Keratinocyte (primary cell): ENCODE measurements around the gene NLRP9. TPM values are rescaled to one million over a fixed set of nuclear protein-coding genes. Genes with fewer than 3 reads are reported as not detected.

ENCODE experiments used
- DNase-seq: peaks from one replicate; pipeline ENCODE4 v3.0.0-alpha.2; 2011; ENCODE audit warnings: low read depth, missing footprints, low spot score
- FAIRE-seq: peaks from 2 replicates; lab custom pipeline; 2011; peaks lifted over from hg19 to GRCh38; lab: Jason Lieb, UNC
- H2AFZ ChIP-seq: 2 replicates; pipeline ENCODE4 v1.6.0; 2012; ENCODE audit warnings: low read length, control low read depth, inconsistent platforms; ENCODE audit not compliant: control insufficient read depth
- H3K27ac ChIP-seq: 2 replicates; pipeline ENCODE4 v1.5.1; 2011; ENCODE audit warnings: low read length; ENCODE audit not compliant: control insufficient read depth, insufficient read depth
- H3K27me3 ChIP-seq: 3 replicates; pipeline ENCODE4 v1.6.0; 2011; ENCODE audit warnings: low read length; ENCODE audit not compliant: control insufficient read depth, insufficient read depth; ENCODE audit errors: extremely low read depth
- H3K36me3 ChIP-seq, 2 experiments: 2 replicates in 1 of 2; 3 replicates in 1 of 2; pipeline ENCODE4 v1.5.1; 2011; ENCODE audit warnings: low read length in 2 of 2, mild to moderate bottlenecking in 1 of 2; ENCODE audit not compliant: control insufficient read depth in 2 of 2, insufficient read depth in 2 of 2; ENCODE audit errors: extremely low read depth in 1 of 2
- H3K4me1 ChIP-seq: 3 replicates; pipeline ENCODE4 v1.5.1; 2011; ENCODE audit warnings: low read length; ENCODE audit not compliant: control insufficient read depth, insufficient read depth; ENCODE audit errors: extremely low read depth
- H3K4me2 ChIP-seq: 3 replicates; pipeline ENCODE4 v1.6.0; 2011; ENCODE audit warnings: low read depth, low read length; ENCODE audit not compliant: control insufficient read depth, insufficient read depth; ENCODE audit errors: extremely low read depth
- H3K4me3 ChIP-seq, 3 experiments: fragments of 200-600 bp in 1 of 3; sonication (generic) in 1 of 3; 2 replicates in 2 of 3; 3 replicates in 1 of 3; pipeline ENCODE4 v1.5.1; 2011 to 2016; ENCODE audit warnings: low read length in 3 of 3, mild to moderate bottlenecking in 3 of 3, control low read depth in 2 of 3, inconsistent platforms in 1 of 3, low read depth in 1 of 3, mixed read lengths in 1 of 3, mixed run types in 1 of 3, moderate library complexity in 1 of 3; ENCODE audit not compliant: control insufficient read depth in 2 of 3, insufficient read depth in 2 of 3; ENCODE audit errors: extremely low read depth in 1 of 3
- H3K79me2 ChIP-seq: 2 replicates; pipeline ENCODE4 v1.6.0; 2012; ENCODE audit warnings: low read length; ENCODE audit not compliant: control insufficient read depth, insufficient read depth
- H3K9ac ChIP-seq: 3 replicates; pipeline ENCODE4 v1.6.0; 2011; ENCODE audit warnings: low read length; ENCODE audit not compliant: control insufficient read depth, insufficient read depth; ENCODE audit errors: extremely low read depth
- H3K9me1 ChIP-seq: 3 replicates; pipeline ENCODE4 v1.6.0; 2011; ENCODE audit warnings: low read length; ENCODE audit not compliant: control insufficient read depth, insufficient read depth; ENCODE audit errors: extremely low read depth
- H3K9me3 ChIP-seq: 2 replicates; pipeline ENCODE4 v1.5.1; 2012; ENCODE audit warnings: low read depth, low read length; ENCODE audit not compliant: control insufficient read depth
- H4K20me1 ChIP-seq: 3 replicates; pipeline ENCODE4 v1.6.0; 2011; ENCODE audit warnings: low read length; ENCODE audit not compliant: control insufficient read depth, insufficient read depth; ENCODE audit errors: extremely low read depth
- EZH2 ChIP-seq: IDR thresholded peaks from one replicate; pipeline ENCODE4 v1.6.1; 2012; ENCODE audit warnings: inconsistent platforms, mild to moderate bottlenecking, low read length, moderate library complexity
- dilution Hi-C: fragments of 300-500 bp; cut with MboI; formaldehyde crosslinking; loops from one replicate; pipeline ENCODE4 v1.7.0; 2020; ENCODE audit warnings: low sequenced_read_pairs; ENCODE audit not compliant: extremely low pct_ligation_motif_present
- polyA plus RNA-seq, 5 experiments: library from polyadenylated mRNA; depleted of rRNA in 3 of 5; stranded (reverse) in 3 of 5; stranded (forward) in 1 of 5; unstranded in 1 of 5; fragments of >200 nt; gene quantifications; 1 replicate in 1 of 5; 2 replicates in 3 of 5; 3 replicates in 1 of 5; pipeline versions ENCODE4 v1.2.1 to v1.2.3, GENCODE V29; 2011 to 2012; ENCODE audit warnings: missing spikeins in 2 of 5, low read depth in 1 of 5, low replicate concordance in 1 of 5
- TF ChIP-seq, protein P1 (sequence below), 3 experiments: IDR thresholded peaks in 1 of 3; conservative IDR thresholded peaks in 1 of 3; optimal IDR thresholded peaks in 1 of 3; 2 replicates in 2 of 3; 3 replicates in 1 of 3; pipeline versions ENCODE3 to v1.5.1; 2011; ENCODE audit warnings: low read length in 3 of 3, mild to moderate bottlenecking in 3 of 3, moderate library complexity in 2 of 3, control low read depth in 1 of 3, inconsistent platforms in 1 of 3; ENCODE audit not compliant: insufficient read depth in 2 of 3; ENCODE audit errors: extremely low read depth in 1 of 3

NLRP9 gene
- polyA plus RNA-seq, 1 donor (not counting 4 experiments of a cell fraction or from before 2014, with no cell fraction given), result not detected

DNA sequence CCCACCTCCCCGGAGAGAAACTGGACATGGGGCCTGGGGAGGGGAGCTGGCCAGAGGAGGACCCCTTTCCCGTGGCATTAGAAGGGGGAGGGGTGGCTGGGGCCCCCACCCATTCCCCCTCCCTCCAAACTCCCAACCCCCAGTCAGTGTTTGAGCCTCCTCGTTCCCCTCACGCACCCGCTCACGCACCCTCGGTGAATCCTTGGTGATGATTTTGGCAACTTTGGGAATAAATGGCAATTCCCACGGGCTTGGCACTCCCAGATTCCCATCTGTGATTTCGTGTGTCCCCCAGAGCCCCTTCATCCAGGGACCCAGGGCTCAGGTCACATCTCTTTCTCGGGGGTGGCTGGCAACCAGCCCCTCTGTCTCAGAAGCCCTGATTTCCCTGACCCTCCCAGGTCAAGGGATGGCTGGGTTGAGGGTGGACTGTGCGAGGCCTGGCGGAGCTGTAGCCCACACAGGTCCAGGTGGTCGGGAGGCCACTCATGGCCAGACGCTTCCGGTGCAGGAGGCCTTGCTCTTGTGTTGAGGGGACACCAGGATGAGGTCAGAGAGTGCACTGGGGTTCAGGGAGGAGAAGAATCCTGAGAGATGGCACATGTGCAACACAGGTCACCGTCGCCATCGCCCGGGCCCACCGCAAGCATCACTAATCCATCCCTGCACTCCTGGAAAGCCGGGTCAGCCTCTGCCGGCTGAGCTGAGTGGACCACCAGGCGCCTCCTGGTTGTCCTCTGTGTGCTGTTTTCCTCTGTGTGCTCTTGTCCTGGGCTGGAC is 42.5 kb downstream of the NLRP9 start:
- dilution Hi-C loops, result no loop called here
- Histone ChIP-seq H3K79me2 (no peaks in the 10 kb centered on the region), H2AFZ (no peak overlapping the region), H3K4me1 (no peaks in the 10 kb centered on the region), H3K9me1 (no peaks in the 10 kb centered on the region), H4K20me1 (no peaks in the 10 kb centered on the region), H3K4me2 (no peak overlapping the region), H3K9ac (no peak overlapping the region), H3K9me3 (no peaks in the 10 kb centered on the region), H3K27me3 (no peaks in the 10 kb centered on the region), H3K27ac (no peak overlapping the region), H3K4me3 (no peak overlapping the region), H3K36me3 (peaks cover 8 to 39% of the 10 kb centered on the region in 2 experiments)
- no peak for DNase-seq
- FAIRE-seq, result no peak
- TF ChIP-seq EZH2, result no peak
- TF ChIP-seq, protein P1, sequence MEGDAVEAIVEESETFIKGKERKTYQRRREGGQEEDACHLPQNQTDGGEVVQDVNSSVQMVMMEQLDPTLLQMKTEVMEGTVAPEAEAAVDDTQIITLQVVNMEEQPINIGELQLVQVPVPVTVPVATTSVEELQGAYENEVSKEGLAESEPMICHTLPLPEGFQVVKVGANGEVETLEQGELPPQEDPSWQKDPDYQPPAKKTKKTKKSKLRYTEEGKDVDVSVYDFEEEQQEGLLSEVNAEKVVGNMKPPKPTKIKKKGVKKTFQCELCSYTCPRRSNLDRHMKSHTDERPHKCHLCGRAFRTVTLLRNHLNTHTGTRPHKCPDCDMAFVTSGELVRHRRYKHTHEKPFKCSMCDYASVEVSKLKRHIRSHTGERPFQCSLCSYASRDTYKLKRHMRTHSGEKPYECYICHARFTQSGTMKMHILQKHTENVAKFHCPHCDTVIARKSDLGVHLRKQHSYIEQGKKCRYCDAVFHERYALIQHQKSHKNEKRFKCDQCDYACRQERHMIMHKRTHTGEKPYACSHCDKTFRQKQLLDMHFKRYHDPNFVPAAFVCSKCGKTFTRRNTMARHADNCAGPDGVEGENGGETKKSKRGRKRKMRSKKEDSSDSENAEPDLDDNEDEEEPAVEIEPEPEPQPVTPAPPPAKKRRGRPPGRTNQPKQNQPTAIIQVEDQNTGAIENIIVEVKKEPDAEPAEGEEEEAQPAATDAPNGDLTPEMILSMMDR (optimal IDR thresholded peaks at IDR 0.05 in 1 of 3, IDR thresholded peaks at IDR 0.05 in 1 of 3, conservative IDR thresholded peaks at IDR 0.05 in 1 of 3; ENCODE audit: extremely low read depth in 1 of 3, insufficient read depth in 2 of 3, low read length in 3 of 3), result no peak

DNA sequence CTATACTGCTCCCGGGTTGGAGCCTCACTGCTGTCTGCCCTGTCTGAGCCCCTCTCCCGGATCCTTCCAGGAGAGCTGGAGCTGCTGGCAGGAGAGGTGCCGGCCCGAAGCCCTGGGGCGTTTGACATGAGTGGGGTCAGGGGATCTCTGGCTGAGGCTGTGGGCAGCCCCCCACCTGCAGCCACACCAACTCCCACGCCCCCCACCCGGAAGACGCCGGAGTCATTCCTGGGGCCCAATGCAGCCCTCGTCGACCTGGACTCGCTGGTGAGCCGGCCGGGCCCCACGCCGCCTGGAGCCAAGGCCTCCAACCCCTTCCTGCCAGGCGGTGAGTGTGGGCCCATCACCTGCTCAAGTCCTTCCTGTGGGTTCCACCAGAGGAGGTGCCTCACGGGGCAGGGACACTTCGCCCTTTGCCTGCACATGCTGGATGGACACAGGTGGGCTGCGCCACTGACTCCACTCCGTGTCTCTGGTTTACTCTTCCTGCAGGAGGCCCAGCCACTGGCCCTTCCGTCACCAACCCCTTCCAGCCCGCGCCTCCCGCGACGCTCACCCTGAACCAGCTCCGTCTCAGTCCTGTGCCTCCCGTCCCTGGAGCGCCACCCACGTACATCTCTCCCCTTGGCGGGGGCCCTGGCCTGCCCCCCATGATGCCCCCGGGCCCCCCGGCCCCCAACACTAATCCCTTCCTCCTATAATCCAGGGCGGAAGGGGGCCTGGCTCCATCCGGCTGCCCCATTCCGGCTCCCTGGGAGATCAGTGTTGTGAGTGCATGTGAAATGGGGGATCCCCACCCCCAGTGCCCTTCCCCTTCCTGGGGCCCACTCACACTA is 43.3 kb downstream of the NLRP9 start:
- dilution Hi-C loops, result no loop called here
- no peaks in the 10 kb centered on the region for H3K79me2 ChIP-seq
- no peak for TF ChIP-seq EZH2
- TF ChIP-seq, protein P1 (optimal IDR thresholded peaks at IDR 0.05 in 1 of 3, IDR thresholded peaks at IDR 0.05 in 1 of 3, conservative IDR thresholded peaks at IDR 0.05 in 1 of 3; ENCODE audit: extremely low read depth in 1 of 3, insufficient read depth in 2 of 3, low read length in 3 of 3), result no peak
- H3K27me3 ChIP-seq, result no peaks in the 10 kb centered on the region
- no peak overlapping the region for H3K4me2 ChIP-seq
- H3K9me1 ChIP-seq, result no peaks in the 10 kb centered on the region
- no peaks in the 10 kb centered on the region for H4K20me1 ChIP-seq
- peaks cover 9 to 41% of the 10 kb centered on the region in 2 experiments for H3K36me3 ChIP-seq
- H3K4me3 ChIP-seq, result no peak overlapping the region
- H3K9me3 ChIP-seq, result no peaks in the 10 kb centered on the region
- FAIRE-seq (no peak), DNase-seq (no peak)
- H3K9ac ChIP-seq, result no peak overlapping the region
- no peaks in the 10 kb centered on the region for H3K4me1 ChIP-seq
- no peak overlapping the region for H2AFZ ChIP-seq
- H3K27ac ChIP-seq, result no peak overlapping the region
